ENCODE data around the gene TRIM33.

Gene TRIM33

DNA sequence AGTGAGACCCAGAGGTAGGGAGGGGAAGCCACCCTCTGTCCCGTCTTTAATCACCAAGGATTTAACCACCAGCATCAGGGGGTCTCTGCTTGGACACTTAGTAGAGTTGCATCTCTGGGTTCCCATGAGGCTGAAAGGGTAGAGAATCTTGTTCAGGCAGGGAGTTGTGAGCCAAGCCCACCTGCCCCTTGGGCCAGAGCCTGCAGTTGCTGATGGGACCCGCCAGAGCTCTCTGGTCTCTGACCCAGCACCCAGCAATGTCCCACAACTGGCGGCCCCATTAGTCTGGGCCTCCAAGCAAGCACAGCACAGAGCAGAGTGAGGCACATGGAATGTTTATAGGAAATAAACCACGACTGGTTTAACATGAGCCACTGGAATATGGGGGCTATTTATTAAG is 166.3 kb downstream of the TRIM33 start:
- Histone ChIP-seq H3K9me3 (ENCODE audit: control insufficient read depth, insufficient read depth, low read length) (no peaks in the 10 kb centered on the region), H3K4me3 (ENCODE audit: low read length) (no peak overlapping the region), H3F3A (ENCODE audit: control insufficient read depth, insufficient read depth) (no peaks in the 10 kb centered on the region), H3K79me2 (ENCODE audit: control insufficient read depth, low read length) (no peaks in the 10 kb centered on the region), H3K4me1 (ENCODE audit: control insufficient read depth, low read length) (peaks cover 10% of the 10 kb centered on the region), H4K20me1 (ENCODE audit: control insufficient read depth, insufficient read depth, low read depth, low read length) (no peaks in the 10 kb centered on the region), H3K9me2 (replicated peaks; ENCODE audit: control insufficient read depth, low read length) (no peaks in the 10 kb centered on the region), H3K4me2 (ENCODE audit: low read length) (no peak overlapping the region), H3K27me3 (ENCODE audit: control insufficient read depth, low read length) (peaks cover 16% of the 10 kb centered on the region), H3K27ac (ENCODE audit: low read depth, low read length) (no peak overlapping the region), H3K36me3 (ENCODE audit: control insufficient read depth, low read length) (no peaks in the 10 kb centered on the region)
- no peak for TF ChIP-seq EZH2phosphoT487 (IDR thresholded peaks at IDR 0.05; ENCODE audit: borderline replicate concordance, low read length)
- TF ChIP-seq, protein P1, sequence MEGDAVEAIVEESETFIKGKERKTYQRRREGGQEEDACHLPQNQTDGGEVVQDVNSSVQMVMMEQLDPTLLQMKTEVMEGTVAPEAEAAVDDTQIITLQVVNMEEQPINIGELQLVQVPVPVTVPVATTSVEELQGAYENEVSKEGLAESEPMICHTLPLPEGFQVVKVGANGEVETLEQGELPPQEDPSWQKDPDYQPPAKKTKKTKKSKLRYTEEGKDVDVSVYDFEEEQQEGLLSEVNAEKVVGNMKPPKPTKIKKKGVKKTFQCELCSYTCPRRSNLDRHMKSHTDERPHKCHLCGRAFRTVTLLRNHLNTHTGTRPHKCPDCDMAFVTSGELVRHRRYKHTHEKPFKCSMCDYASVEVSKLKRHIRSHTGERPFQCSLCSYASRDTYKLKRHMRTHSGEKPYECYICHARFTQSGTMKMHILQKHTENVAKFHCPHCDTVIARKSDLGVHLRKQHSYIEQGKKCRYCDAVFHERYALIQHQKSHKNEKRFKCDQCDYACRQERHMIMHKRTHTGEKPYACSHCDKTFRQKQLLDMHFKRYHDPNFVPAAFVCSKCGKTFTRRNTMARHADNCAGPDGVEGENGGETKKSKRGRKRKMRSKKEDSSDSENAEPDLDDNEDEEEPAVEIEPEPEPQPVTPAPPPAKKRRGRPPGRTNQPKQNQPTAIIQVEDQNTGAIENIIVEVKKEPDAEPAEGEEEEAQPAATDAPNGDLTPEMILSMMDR (IDR thresholded peaks at IDR 0.05; ENCODE audit: low read depth, low read length, poor library complexity, severe bottlenecking), result no peak

Data from DOHH2 (cell line).